Stimulated activated naive CD8-positive, alpha-beta T cell treated with anti-CD3 and anti-CD28 coated beads, Interleukin-15, amount 100 ng/mL, for 72 hours (primary cell): ENCODE data around the gene WEE2.

ENCODE experiments used
- ATAC-seq: fragments of 150-1000 bp; cut with Tn5 transposase; 2 replicates; pipeline ENCODE4 v1.10.0; 2021; ENCODE audit warnings: mild to moderate bottlenecking, moderate library complexity
- DNase-seq, 2 donors: peaks; one replicate each; pipeline ENCODE4 v3.0.0; 2021 to 2022
- H3K27ac Mint-ChIP-seq, 2 donors: one replicate each; pipeline ENCODE4 v1.8.0; 2022; ENCODE audit warnings: mild to moderate bottlenecking in 2 of 2, mixed read lengths in 2 of 2, moderate library complexity in 2 of 2
- H3K27me3 Mint-ChIP-seq: one replicate; pipeline ENCODE4 v1.8.0; 2022; ENCODE audit warnings: mixed read lengths
- H3K4me1 Mint-ChIP-seq: one replicate; pipeline ENCODE4 v1.8.0; 2022; ENCODE audit warnings: mild to moderate bottlenecking, mixed read lengths
- H3K4me3 Mint-ChIP-seq, 2 donors: one replicate each; pipeline ENCODE4 v1.8.0; 2022; ENCODE audit warnings: mild to moderate bottlenecking in 2 of 2, mixed read lengths in 2 of 2, moderate library complexity in 1 of 2
- H3K9me3 Mint-ChIP-seq, 2 donors: one replicate each; pipeline ENCODE4 v1.8.0; 2022; ENCODE audit warnings: mixed read lengths in 2 of 2

WEE2 gene

DNA sequence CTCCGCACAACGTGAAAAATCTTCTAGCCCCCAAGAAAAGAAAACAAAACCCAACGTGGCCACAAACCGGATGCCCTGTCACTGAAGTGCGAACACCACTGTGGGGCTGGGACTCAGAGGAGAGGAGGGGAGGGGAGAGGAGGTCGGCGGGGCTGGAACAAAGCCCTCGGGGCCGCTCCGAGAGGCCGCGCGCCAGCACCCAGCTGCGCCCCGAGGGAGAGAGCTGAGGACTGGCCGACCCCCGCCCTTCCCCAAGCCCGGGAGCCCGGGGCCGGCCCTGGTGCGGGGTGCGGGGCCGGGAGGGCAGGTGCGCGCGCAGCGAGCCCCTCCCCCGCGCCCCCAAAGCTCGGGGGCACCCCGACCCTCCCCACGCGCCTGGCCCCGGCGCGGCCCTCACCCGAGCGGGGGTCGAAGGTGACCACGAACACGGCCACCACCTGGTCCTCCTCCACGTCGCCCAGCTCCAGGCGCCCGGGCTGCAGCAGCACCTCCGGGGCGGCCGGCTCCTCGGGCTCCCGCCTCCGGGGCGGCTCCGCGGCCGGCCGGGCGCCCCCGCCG, 6.6 kb upstream of the WEE2 start:
- Mint-ChIP-seq H3K9me3 (no peaks in the 10 kb centered on the region), H3K27me3 (peaks cover 9% of the 10 kb centered on the region), H3K27ac (peak overlapping the region in 1 of 2 donors; percentile 77), H3K4me1 (peaks cover 51% of the 10 kb centered on the region), H3K4me3 (peak overlapping the region; percentile 73 to 80)
- DNase-seq: peak; percentile 70 to 80
- peak; percentile 92 for ATAC-seq

DNA sequence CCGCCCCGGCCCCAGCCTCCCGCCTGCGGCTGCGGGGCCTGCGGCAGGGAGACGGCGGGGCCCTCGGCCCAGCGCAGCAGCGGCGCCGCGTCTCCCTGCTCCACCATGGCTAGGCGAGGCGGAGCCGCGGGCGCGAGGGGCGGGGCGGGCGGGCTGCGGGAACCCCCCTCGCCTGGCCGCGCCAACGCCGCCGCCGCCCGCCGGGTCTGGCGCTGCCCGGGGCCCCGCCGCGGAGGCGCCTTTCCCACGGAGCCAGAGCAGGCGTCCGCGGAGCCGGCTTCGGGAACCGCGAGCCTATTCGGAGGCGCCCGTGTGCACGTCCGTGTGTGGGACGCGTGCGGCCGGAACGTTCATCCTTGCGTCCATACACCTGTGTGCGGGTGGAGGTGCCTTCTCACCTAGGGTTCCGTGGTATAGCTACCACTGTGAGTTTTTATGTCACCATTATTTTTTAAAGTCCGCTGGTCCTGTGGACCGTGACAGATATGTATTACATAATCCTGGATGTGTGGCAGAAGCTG, 6.0 kb upstream of the WEE2 start, which contains the start of gene DENND11:
TSS of gene DENND11 (minus strand) at position 120 of the 521 bp plus-strand sequence. CDS start at position 107, 13 bp downstream.
- Mint-ChIP-seq H3K27ac (peak within 1 kb of the TSS; percentile 16 to 77), H3K27me3 (peaks cover 9% of the 10 kb centered on the region), H3K4me3 (peak within 1 kb of the TSS; percentile 74 to 80), H3K4me1 (peaks cover 46% of the 10 kb centered on the region), H3K9me3 (no peaks in the 10 kb centered on the region)
- ATAC-seq: peak; percentile 80
- peak; percentile 48 to 56 for DNase-seq

DNA sequence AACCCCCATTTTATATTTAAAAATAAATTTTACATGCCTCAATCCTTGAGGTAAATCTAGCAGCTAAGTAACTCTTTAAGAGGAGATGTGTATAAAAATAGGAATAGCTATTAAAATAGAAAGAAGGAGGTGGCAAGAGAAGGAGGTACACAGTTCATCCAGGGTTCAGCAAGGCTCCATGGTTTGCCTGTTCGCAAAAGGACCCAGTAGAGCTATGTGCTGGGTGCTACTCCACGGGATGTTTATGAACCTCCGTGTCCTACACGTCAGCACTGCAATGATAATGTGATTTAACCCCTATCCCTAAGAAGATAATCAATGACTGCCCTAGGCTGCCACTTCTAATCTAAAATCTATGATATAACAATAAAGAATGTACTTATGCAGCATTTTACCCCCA, 5.3 kb upstream of the WEE2 start:
- ATAC-seq: no peak
- Mint-ChIP-seq H3K9me3 (no peaks in the 10 kb centered on the region), H3K4me3 (no peak overlapping the region), H3K27ac (no peak overlapping the region), H3K27me3 (peaks cover 9% of the 10 kb centered on the region), H3K4me1 (peaks cover 38% of the 10 kb centered on the region)
- no peak for DNase-seq

DNA sequence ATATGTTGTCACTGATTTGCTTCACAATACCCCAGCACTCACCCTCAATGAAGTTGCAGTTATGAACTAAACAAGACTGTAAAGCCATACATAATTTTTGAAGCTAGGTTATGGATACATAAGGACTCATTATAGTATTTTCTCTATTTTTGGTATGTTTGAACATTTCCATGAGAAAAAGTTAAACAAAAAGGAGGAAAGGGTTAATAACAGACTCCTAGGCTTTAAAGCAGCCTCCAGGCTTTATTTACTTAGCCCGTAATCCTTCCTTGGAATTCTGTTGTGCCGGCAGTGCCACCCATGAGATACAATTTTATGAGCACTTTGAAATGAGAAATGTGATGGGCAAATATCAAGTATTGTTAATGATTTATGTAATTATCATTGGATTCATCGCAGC, 4.0 kb upstream of the WEE2 start:
- peaks cover 26% of the 10 kb centered on the region for H3K4me1 Mint-ChIP-seq
- no peak overlapping the region for H3K4me3 Mint-ChIP-seq
- H3K27me3 Mint-ChIP-seq: peaks cover 9% of the 10 kb centered on the region
- H3K9me3 Mint-ChIP-seq: no peaks in the 10 kb centered on the region
- no peak for ATAC-seq
- no peak overlapping the region for H3K27ac Mint-ChIP-seq
- DNase-seq: no peak

DNA sequence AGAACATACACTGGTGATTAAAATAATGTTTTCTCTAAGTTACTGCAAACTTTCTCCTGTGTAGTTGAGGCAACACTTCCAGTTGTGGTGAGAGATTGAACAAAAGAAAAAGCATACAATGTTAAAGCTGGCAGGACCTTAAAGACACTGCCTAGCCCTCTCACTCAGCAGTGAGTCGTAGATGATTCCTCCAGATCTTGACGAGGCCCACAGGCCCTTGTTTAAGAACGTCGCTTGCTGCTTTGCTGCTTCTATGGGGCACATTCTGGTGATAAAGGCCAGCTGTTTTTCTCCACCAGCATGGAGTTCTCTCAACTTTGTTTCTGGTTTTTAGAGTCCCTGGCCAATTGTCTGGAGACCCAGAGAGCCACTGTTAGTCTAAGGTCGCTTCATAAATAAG, 3.4 kb upstream of the WEE2 start:
- Mint-ChIP-seq H3K27me3 (peaks cover 9% of the 10 kb centered on the region), H3K4me3 (no peak overlapping the region)
- no peak for DNase-seq

DNA sequence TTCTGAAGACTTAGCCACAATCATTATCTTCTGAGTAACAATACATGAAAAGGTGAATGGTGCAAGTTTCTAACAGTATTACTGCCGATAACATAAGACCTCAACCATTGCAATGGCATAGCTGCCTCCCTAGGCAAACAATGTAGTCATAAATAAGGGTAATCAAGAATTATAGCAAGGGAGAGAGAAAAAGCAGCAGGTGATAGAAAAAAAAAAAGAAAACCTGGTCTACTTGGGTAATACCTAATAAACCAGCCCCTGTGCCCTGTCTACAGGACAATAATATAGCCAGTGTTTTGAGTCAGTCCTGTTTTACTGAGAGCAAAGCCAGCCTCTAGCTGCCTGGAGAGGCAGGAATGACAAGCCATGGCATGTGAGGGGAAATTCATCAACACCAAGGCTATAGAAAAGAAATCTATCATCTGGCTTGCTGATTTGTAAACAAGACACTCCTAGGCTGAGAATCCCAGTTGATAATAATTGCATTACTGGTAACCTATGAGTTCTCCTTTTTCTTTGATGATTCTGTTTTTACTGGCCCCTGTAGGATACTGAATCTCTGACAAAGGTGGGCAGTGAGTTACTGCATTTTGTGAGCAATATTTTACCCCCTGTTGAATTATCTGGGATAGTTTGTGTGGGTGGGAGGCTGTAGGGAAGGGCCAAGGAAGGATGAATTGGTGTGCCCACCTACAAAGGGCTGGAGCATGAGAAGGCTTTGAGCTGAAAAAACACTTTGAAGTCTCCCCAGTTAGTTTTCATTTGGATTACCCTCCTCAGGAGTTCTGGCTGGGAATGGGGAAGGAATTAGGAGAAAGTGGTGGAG, 1.7 kb upstream of the WEE2 start:
- no peak overlapping the region for H3K4me3 Mint-ChIP-seq
- H3K27ac Mint-ChIP-seq: no peak overlapping the region
- H3K4me1 Mint-ChIP-seq: peaks cover 7% of the 10 kb centered on the region
- peaks cover 9% of the 10 kb centered on the region for H3K27me3 Mint-ChIP-seq
- no peak for DNase-seq
- ATAC-seq: no peak
- no peaks in the 10 kb centered on the region for H3K9me3 Mint-ChIP-seq

More for the DNA sequence above, 3.4 kb upstream of the WEE2 start:
- Mint-ChIP-seq H3K4me1 (peaks cover 20% of the 10 kb centered on the region), H3K9me3 (no peaks in the 10 kb centered on the region), H3K27ac (no peak overlapping the region)
- no peak for ATAC-seq

DNA sequence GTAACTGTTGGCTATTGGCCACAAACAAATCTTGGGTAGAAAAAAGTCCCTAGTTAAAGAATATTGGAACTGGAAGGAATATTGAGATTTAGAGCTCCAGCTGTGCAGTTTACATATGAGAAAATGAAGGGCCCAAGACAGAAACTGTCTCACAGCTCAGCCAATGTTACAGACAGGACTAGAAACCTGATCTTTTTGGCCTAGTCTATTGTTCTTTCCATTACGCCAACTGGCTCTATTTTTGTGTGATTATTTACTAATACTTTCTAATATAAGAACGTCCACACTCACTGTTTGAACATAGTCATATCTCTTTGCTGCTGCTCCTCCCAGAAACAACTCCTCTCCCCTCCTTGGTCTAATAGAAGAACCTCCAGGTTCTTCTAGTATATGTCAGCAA, 1.2 kb downstream of the WEE2 start:
- H3K4me1 Mint-ChIP-seq: no peaks in the 10 kb centered on the region
- H3K9me3 Mint-ChIP-seq: no peaks in the 10 kb centered on the region
- no peak overlapping the region for H3K27ac Mint-ChIP-seq
- DNase-seq (no peak), ATAC-seq (no peak)
- H3K27me3 Mint-ChIP-seq: no peaks in the 10 kb centered on the region
- H3K4me3 Mint-ChIP-seq: no peak overlapping the region

DNA sequence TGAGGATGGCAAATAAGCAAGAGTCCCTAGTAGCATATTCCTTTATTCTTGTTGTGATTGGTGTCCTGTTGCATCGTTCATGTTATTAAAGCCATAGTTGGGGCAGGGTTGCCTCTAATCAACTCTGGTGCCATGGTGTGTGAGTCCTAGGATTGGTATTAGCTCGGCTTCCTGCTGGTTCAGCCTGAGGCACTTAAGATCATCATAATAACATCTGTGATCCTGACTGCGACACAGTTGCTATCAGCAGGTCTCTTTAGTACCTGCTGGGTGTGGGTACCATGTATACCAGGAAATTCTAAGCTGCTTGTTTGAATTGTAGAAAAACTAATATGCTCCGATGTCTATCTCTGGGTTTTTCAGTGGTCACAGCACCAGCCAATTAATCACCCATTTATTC, 1.6 kb downstream of the WEE2 start:
- DNase-seq: no peak
- no peaks in the 10 kb centered on the region for H3K27me3 Mint-ChIP-seq
- no peaks in the 10 kb centered on the region for H3K4me1 Mint-ChIP-seq
- H3K27ac Mint-ChIP-seq: no peak overlapping the region
- ATAC-seq: no peak
- no peak overlapping the region for H3K4me3 Mint-ChIP-seq
- no peaks in the 10 kb centered on the region for H3K9me3 Mint-ChIP-seq

DNA sequence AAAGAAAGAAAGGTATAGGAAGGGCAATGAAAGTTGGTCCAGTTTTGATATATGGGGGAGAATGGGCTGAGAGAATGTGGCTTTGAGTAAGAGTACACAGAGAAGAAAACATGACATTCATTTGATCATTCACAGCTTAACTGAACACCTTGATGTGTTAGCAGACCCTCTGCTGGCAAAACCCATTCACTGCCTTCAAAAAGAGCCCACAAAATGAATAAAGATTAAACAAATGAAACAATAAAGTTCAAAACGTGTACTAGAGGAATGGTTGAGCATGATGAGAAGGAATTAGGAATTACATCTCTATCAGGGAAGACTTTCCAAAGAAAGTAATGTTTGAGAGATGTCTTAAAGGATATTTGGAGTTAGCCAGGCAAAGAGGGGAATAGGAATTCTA, 2.1 kb downstream of the WEE2 start:
- no peaks in the 10 kb centered on the region for H3K9me3 Mint-ChIP-seq
- no peaks in the 10 kb centered on the region for H3K4me1 Mint-ChIP-seq
- no peak overlapping the region for H3K4me3 Mint-ChIP-seq
- peak overlapping the region in 1 of 2 donors; percentile 10 for H3K27ac Mint-ChIP-seq
- no peak for DNase-seq
- no peaks in the 10 kb centered on the region for H3K27me3 Mint-ChIP-seq
- ATAC-seq: no peak

DNA sequence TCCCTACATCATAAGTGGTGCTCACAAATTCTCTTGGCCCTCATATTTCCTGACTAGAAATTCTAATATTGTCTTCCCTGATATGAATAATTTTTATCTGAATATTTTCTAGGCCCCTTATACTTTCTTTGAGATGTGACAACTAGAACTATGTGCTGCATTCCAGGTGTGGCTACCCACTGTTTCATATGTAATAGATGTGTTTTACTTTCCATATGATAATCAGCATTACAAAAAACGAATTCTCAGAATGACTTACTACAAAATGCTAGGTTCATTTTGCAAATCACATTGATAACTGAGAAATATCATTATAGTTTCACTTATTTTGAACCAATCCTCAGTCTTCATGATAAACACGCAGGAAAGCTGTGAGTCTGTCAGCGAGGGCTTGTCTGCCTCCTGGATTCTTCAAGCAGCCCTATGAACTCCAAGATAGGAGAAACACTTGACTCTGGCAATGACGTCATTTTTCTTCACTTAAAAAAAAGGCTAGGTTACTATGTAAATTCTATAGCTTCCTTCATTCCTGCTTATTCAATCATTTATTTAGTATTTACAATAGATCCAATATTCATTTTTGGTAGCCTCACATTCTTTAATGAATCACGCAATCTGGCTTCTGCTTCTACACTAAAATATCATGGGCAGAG, 4.6 kb downstream of the WEE2 start:
- ATAC-seq (no peak), DNase-seq (no peak)
- Mint-ChIP-seq H3K4me1 (no peaks in the 10 kb centered on the region), H3K4me3 (no peak overlapping the region), H3K27ac (no peak overlapping the region), H3K9me3 (no peaks in the 10 kb centered on the region), H3K27me3 (no peaks in the 10 kb centered on the region)

DNA sequence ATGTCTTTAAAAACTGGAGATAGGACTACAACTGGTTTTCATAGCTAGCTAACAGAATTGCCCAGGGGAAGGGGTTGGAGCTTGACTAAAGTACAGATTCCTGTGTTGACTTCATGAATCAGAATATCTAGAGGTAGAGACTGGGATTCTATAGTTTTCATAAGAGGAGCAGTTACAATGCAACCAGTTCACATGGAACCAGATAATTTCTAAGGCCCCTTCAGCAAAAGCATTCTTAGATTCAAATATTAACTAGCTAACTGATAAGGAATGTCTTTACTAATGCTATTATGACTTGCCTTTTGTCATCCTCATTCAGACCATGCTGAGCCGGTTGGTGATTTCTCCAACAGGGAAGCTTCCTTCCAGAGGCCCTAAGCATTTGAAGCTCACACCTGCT, 5.7 kb downstream of the WEE2 start:
- no peak overlapping the region for H3K4me3 Mint-ChIP-seq
- H3K9me3 Mint-ChIP-seq: no peaks in the 10 kb centered on the region
- no peaks in the 10 kb centered on the region for H3K27me3 Mint-ChIP-seq
- ATAC-seq: no peak
- no peak overlapping the region for H3K27ac Mint-ChIP-seq
- no peak for DNase-seq
- H3K4me1 Mint-ChIP-seq: no peaks in the 10 kb centered on the region

DNA sequence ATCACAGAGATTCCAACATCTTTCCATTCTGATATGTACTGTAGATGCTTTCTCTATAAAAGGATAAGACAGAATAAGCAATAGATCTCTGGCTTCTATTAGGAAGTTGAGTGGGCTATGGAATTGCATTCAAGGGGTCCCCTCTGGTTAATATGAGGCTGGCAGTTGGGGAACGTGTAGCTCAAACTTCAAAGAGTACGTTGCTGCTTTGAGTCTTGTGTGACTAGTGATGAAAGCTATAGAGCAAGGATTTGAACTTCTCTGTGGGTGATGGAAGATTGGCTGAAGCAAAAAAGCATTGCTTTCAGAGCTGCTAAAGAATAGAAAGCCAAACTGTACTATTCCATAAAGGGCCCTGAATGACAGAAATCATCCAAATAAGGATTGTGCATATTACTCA, 6.4 kb downstream of the WEE2 start:
- no peaks in the 10 kb centered on the region for H3K4me1 Mint-ChIP-seq
- DNase-seq (no peak), ATAC-seq (no peak)
- H3K9me3 Mint-ChIP-seq: no peaks in the 10 kb centered on the region
- H3K27me3 Mint-ChIP-seq: no peaks in the 10 kb centered on the region
- no peak overlapping the region for H3K27ac Mint-ChIP-seq
- H3K4me3 Mint-ChIP-seq: no peak overlapping the region

DNA sequence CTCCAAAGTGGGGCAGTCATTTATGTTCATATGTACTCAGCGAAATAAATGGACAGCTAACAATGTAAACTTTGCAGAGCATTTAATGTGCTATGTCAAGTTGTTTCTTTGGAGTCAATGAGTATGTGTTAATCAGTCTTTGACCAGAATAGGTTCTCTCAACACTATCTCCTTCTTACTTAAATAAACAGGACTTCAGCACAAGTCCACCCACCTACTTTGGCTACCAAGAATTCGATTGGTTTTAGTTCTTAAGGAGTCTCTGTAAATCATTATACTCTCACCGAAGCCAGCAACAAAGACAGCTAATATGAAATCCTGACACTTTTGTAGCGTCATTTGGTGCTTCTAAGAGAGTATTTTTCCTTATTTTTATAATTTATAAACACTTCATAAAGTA, 6.9 kb downstream of the WEE2 start:
- Mint-ChIP-seq H3K9me3 (no peaks in the 10 kb centered on the region), H3K4me1 (no peaks in the 10 kb centered on the region), H3K27ac (no peak overlapping the region), H3K27me3 (no peaks in the 10 kb centered on the region), H3K4me3 (no peak overlapping the region)
- DNase-seq (no peak), ATAC-seq (no peak)

DNA sequence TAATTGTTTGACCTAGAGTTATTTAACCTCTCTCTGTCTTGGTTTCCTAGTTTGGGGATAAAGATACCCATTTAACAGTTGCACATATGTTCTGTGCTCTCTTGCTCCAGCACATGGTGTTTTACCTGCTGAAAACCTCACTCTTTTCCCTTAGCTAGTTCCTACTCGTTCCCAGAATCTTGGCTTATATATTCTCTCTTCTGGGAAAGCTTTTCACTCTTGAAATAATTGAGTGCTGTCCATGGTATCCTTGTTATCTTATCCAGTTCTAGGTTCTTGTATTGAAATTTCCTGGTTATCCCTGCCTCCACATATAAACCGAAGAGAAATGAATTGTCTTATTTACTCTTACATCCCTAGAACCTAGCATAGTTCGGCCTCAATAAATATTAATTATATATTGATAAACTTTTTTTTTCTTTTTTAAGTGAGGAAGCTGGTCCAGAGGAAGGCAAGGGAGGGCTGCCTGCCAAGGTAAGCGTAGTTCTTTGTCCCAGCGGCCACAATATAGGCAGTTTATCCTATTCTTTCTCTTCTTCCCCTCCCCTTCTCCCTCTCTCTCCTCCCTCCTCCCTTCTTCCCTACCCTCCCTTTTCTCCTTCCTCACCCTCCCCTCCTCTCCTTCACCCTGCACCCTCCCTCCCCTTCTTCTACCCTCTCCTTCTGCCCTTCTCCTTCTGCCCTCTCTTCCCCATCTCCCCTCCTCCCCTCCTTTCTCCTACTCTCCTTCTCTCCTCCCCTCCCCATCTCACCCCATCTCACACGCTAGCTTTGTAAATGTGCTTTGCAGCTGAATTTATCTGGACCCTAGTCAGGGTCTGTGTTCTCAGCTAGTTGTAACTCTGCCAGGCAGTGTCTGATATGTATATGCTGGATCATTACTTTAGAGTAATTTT, 7.9 kb downstream of the WEE2 start:
- no peak for ATAC-seq
- Mint-ChIP-seq H3K4me3 (no peak overlapping the region), H3K4me1 (no peaks in the 10 kb centered on the region), H3K27me3 (no peaks in the 10 kb centered on the region), H3K9me3 (no peaks in the 10 kb centered on the region), H3K27ac (no peak overlapping the region)
- no peak for DNase-seq

DNA sequence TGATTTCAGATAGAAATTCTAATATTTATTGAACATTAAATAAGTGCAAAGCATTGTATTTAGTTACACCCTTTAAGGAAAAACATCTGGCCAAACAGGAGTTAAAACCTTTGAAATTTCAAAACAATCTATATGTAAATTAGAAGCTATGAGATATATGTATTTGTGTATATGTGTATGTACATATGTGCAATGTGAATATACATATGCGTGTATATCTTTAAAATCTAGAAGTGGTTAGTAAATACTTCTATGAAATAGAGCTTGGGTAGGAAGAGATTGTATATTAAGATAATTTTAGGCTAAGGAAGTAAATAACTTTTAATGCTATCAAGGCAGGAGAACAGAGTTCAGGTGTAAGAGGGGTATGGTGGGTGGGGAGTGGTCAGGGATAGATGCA, 9.3 kb downstream of the WEE2 start:
- no peaks in the 10 kb centered on the region for H3K9me3 Mint-ChIP-seq
- no peaks in the 10 kb centered on the region for H3K4me1 Mint-ChIP-seq
- H3K27me3 Mint-ChIP-seq: no peaks in the 10 kb centered on the region
- no peak for DNase-seq
- ATAC-seq: no peak
- H3K4me3 Mint-ChIP-seq: no peak overlapping the region
- H3K27ac Mint-ChIP-seq: no peak overlapping the region
